Right lobe of liver (tissue), 6 donors: Measurements from ENCODE around the gene NAT16. TPM values are rescaled to one million over a fixed set of nuclear protein-coding genes. Genes with fewer than 3 reads are reported as not detected.
"Not testable (repeated sequence)": the region's sequence is repeated elsewhere in the genome, so short reads cannot be mapped to it uniquely, and the experiment has no call there.

Experiments used
- ATAC-seq, 4 donors: fragments of 200-7000 bp; cut with Tn5 transposase; one replicate each; pipeline ENCODE4 v1.9.1; 2020; ENCODE audit warnings: mild to moderate bottlenecking in 4 of 4, moderate library complexity in 4 of 4
- DNase-seq, 3 donors: peaks; one replicate each; pipeline ENCODE4 v3.0.0-alpha.2; 2020
- H3K27ac ChIP-seq, 3 donors: fragments of 200-600 bp; one replicate each; pipeline ENCODE4 v1.8.0; 2022
- H3K27me3 ChIP-seq, 2 donors: fragments of 200-600 bp; one replicate each; pipeline ENCODE4 v1.8.0; 2022
- H3K36me3 ChIP-seq, 4 donors: fragments of 200-600 bp; sonication (generic) in 1 of 4; one replicate each; pipeline versions ENCODE4 v1.5.1 to v1.8.0; 2017 to 2022; ENCODE audit warnings: control low read depth in 1 of 4
- H3K4me1 ChIP-seq, 4 donors: fragments of 200-600 bp; sonication (generic) in 1 of 4; one replicate each; pipeline versions ENCODE4 v1.5.1 to v1.8.0; 2017 to 2022; ENCODE audit warnings: control low read depth in 1 of 4
- H3K4me3 ChIP-seq, 3 donors: fragments of 200-600 bp; one replicate each; pipeline ENCODE4 v1.8.0; 2022
- H3K9me3 ChIP-seq, 4 donors: fragments of 200-600 bp; sonication (generic) in 1 of 4; one replicate each; pipeline versions ENCODE4 v1.5.1 to v1.8.0; 2017 to 2022; ENCODE audit warnings: control low read depth in 1 of 4
- POLR2A ChIP-seq: fragments of 450-650 bp; IDR thresholded peaks from one replicate; pipeline ENCODE4 v1.6.1; 2017; ENCODE audit warnings: antibody characterized with exemption, mild to moderate bottlenecking
- WGBS: methylation state at CpG from one replicate; pipeline ENCODE4 v1.1.6; 2018; ENCODE audit warnings: low coverage, low lambda C conversion rate; ENCODE audit not compliant: insufficient coverage; ENCODE audit errors: missing lambda C conversion rate; 5-methylcytosine and 5-hydroxymethylcytosine counted together
- intact Hi-C, 2 donors: fragments of 100-400 bp; cut with DNase I; formaldehyde crosslinking; loops; one replicate each; pipeline versions ENCODE4 v1.11.2 to v1.14.1; 2022
- total RNA-seq, 6 experiments: library from RNA; depleted of rRNA in 2 of 6; stranded (reverse); fragments of >200 nt in 2 of 6; fragmentation: NEBNext Ultra II Directional in 3 of 6; extraction: Animal tissue kit (Norgen Biotek cat#: 25700) in 3 of 6; gene quantifications; one replicate each; pipeline versions ENCODE4 v1.1.0 to v1.2.4, GENCODE V29; 2016 to 2023
- TF ChIP-seq, protein P1 (sequence below), 4 donors: fragments of 200-600 bp in 3 of 4; fragments of 450-650 bp in 1 of 4; IDR thresholded peaks; one replicate each; pipeline versions ENCODE4 v1.5.1 to v1.8.0; 2016 to 2022; ENCODE audit warnings: antibody characterized with exemption in 4 of 4, mild to moderate bottlenecking in 2 of 4
- donor health status: DM: no; HTN: yes; CAD: no.
- donor health status: DM: no; HTN: no; CAD: no.
- donor health status: DM: no; HTN: no; CAD: no.
- donor health status: DM: no; HTN: yes; CAD: no.
- donor health status: DM: no; HTN: yes; CAD: no.

Gene NAT16
- total RNA-seq, 6 experiments from 2014 or later: not detected

GRCh38 chr7:101133621-101134398, 46.3 kb downstream of the NAT16 start:
- DNase-seq (no peak), ATAC-seq (no peak)
- no peak overlapping the region for H3K27ac ChIP-seq
- intact Hi-C loops: no loop called here
- no peaks in the 10 kb centered on the region for H3K9me3 ChIP-seq
- H3K27me3 ChIP-seq: no peaks in the 10 kb centered on the region
- 57% methylated on average over 4 of the region's 15 CpGs for WGBS
- H3K4me3 ChIP-seq: no peak overlapping the region
- TF ChIP-seq, protein P1, sequence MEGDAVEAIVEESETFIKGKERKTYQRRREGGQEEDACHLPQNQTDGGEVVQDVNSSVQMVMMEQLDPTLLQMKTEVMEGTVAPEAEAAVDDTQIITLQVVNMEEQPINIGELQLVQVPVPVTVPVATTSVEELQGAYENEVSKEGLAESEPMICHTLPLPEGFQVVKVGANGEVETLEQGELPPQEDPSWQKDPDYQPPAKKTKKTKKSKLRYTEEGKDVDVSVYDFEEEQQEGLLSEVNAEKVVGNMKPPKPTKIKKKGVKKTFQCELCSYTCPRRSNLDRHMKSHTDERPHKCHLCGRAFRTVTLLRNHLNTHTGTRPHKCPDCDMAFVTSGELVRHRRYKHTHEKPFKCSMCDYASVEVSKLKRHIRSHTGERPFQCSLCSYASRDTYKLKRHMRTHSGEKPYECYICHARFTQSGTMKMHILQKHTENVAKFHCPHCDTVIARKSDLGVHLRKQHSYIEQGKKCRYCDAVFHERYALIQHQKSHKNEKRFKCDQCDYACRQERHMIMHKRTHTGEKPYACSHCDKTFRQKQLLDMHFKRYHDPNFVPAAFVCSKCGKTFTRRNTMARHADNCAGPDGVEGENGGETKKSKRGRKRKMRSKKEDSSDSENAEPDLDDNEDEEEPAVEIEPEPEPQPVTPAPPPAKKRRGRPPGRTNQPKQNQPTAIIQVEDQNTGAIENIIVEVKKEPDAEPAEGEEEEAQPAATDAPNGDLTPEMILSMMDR (IDR thresholded peaks at IDR 0.05): no peak
- peak; percentile 23 for TF ChIP-seq POLR2A
- peaks cover 0 to 32% (median 12%) of the 10 kb centered on the region in 4 donors for H3K36me3 ChIP-seq
- H3K4me1 ChIP-seq: peaks cover 0 to 7% (median 5%) of the 10 kb centered on the region in 4 donors

GRCh38 chr7:101132626-101133600, 47.2 kb downstream of the NAT16 start:
- intact Hi-C loops, ATAC-seq: not testable (repeated sequence)
- peak; percentile 41 for TF ChIP-seq POLR2A

GRCh38 chr7:101129603-101130117, 50.4 kb downstream of the NAT16 start:
- Histone ChIP-seq H3K27me3 (no peaks in the 10 kb centered on the region), H3K36me3 (peaks cover 0 to 19% (median 9%) of the 10 kb centered on the region in 4 donors), H3K27ac (no peak overlapping the region), H3K9me3 (no peaks in the 10 kb centered on the region), H3K4me1 (peaks cover 0 to 32% (median 15%) of the 10 kb centered on the region in 4 donors), H3K4me3 (no peak overlapping the region)
- DNase-seq (no peak), ATAC-seq (no peak)
- 74% methylated on average over 3 of the region's 3 CpGs for WGBS
- intact Hi-C loops: no loop called here
- no peak for TF ChIP-seq POLR2A
- TF ChIP-seq, protein P1 (IDR thresholded peaks at IDR 0.05): no peak

More at GRCh38 chr7:101132626-101133600, 47.2 kb downstream of the NAT16 start:
- WGBS: 76% methylated on average over 17 of the region's 18 CpGs
- not testable (repeated sequence) for H3K9me3 ChIP-seq, H3K4me3 ChIP-seq, H3K27ac ChIP-seq, DNase-seq, H3K27me3 ChIP-seq, H3K4me1 ChIP-seq
- H3K36me3 ChIP-seq: peaks cover 0 to 32% (median 12%) of the 10 kb centered on the region in 4 donors

GRCh38 chr7:101128040-101128834, 51.9 kb downstream of the NAT16 start:
- no peaks in the 10 kb centered on the region for H3K9me3 ChIP-seq
- H3K4me3 ChIP-seq: peak overlapping the region in 2 of 3 donors; percentile 36 to 42
- DNase-seq: no peak
- WGBS: 47% methylated on average over 8 of the region's 14 CpGs
- no peaks in the 10 kb centered on the region for H3K27me3 ChIP-seq
- TF ChIP-seq, protein P1 (IDR thresholded peaks at IDR 0.05): no peak
- peak; percentile 51 for TF ChIP-seq POLR2A
- peak overlapping the region; percentile 70 to 95 (median 84) for H3K27ac ChIP-seq
- H3K4me1 ChIP-seq: peaks cover 0 to 46% (median 20%) of the 10 kb centered on the region in 4 donors
- H3K36me3 ChIP-seq: peaks cover 0 to 14% (median 4%) of the 10 kb centered on the region in 4 donors
- intact Hi-C loops: no loop called here
- ATAC-seq: no peak
